ENCODE results near the gene SPSB1. TPM values are rescaled to one million over a fixed set of nuclear protein-coding genes. Genes with fewer than 3 reads are reported as not detected.
A peak's percentile ranks its signal among the peaks of the same experiment; 100 is the strongest.

The SPSB1 gene
- total and polyA plus RNA-seq, 8 donors = 2.3 to 28.7 (median 14.9) TPM

DNA sequence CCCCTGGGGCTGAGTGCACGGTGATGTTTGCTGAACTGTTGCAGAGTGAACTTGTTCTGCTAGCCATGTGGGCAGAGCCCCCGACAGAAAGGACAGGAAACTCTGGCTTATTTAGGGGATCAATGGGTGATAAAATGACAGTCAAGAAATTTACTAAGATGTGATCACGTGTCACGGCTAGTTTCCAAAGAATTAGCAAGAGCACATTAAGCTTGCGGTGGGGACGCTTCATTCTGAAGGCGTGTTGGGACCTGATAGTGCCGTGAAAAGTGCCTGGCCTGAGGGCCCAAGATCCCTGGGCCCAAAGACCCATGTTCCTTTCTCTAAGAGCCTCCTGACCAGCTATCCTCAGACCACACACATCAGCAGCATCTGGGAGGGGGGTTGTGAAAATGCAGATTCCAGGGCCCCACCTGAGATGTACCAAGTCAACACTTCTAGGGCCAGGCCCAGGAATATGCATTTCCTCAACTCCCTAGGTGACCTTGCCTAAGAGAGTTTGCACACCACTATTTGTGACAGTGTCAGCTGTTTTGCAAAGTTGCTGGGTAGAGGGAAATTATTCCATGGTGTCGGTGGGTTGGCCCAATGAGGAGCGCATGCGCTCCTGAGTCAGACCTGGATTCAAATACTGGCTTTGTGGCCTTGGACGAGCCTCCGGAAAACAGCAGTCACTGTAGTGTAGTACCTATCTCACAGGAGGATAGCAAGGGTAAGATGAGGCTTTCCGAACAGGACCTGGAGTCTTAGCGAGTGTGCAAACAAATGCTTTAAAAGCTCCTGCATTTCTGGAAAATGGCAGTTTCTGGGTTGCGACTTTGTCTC is 77.5 kb downstream of the SPSB1 start:
- 86 to 90% (median 89%) methylated on average over 16 of the region's 16 CpGs for WGBS, 5 donors
- intact Hi-C loops (cut with DNase I; ENCODE audit: low total_unique reads) = no loop called here
- peak in 1 of 2 donors; percentile 35 for DNase-seq

DNA sequence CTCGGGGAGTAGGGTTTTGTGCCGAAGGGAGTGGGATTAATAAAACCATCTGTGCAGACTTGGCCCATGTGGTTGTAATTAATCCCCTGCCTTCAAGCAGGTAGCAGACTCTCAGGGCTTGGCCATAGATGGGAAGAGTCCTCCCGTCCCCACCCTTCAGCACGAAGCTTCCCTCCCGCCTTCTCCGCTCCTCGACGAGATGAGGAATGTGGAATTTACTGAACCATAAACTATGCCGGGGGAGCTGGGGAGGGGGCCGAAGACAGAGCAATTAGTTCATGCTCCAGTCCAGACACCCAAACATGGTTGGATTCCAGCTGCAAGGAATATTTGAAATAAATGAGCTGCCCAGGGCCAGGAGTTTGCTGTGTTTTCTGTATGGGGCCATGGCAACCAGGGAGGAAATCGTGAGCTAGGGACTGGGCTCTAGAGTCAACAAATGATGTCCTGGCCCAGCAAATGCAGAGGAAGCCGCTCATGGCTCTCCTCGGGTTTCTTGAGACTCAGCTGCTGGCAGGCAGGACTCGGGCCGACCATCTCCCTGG is 78.8 kb downstream of the SPSB1 start:
- WGBS, 5 donors = 39 to 60% (median 50%) methylated on average over 15 of the region's 15 CpGs
- H3K4me1 ChIP-seq = peaks cover 37 to 69% (median 53%) of the 10 kb centered on the region in 4 donors

More for the DNA sequence above, 77.5 kb downstream of the SPSB1 start:
- no peaks in the 10 kb centered on the region for H3K27me3 ChIP-seq
- peak overlapping the region in 4 of 5 donors; percentile 77 to 89 (median 86) for H3K27ac ChIP-seq
- no peaks in the 10 kb centered on the region for H3K9me3 ChIP-seq
- peaks cover 32 to 59% (median 45%) of the 10 kb centered on the region in 4 donors for H3K4me1 ChIP-seq
- H3K36me3 ChIP-seq = peaks cover 12 to 33% (median 22%) of the 10 kb centered on the region in 4 donors
- no peak overlapping the region for H3K4me3 ChIP-seq
- TF ChIP-seq CTCF (IDR thresholded peaks at IDR 0.05) (no peak), POLR2AphosphoS5 (IDR thresholded peaks at IDR 0.05) (no peak), EP300 (IDR thresholded peaks at IDR 0.05) (no peak), POLR2A (IDR thresholded peaks at IDR 0.05) (no peak)

DNA sequence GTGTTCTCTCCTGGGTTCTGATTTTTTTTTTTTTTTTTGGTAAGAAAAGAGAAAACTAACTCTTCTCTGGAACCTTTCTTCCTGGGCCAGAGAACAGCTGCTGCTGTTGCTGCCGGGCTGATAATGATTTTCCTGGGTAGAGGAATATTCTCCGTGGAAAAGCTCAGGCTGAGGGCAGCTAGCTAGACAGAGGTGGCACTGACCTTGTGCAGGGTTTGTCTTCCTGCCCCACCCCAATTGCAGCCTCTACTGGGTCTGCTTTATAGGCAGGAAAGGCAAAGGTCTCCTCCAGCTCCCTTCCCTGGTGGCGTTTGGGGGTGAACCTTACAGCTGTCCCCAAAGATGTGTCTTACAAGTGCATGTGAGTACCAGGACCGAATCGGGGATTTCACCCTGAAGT is 79.3 kb downstream of the SPSB1 start:
- H3K27me3 ChIP-seq = no peaks in the 10 kb centered on the region
- H3K4me1 ChIP-seq = peaks cover 37 to 72% (median 55%) of the 10 kb centered on the region in 4 donors
- intact Hi-C loops (cut with DNase I; ENCODE audit: low total_unique reads) = no loop called here
- no peaks in the 10 kb centered on the region for H3K9me3 ChIP-seq
- peak overlapping the region; percentile 23 to 89 (median 84) for H3K27ac ChIP-seq
- no peak for DNase-seq
- H3K36me3 ChIP-seq = peaks cover 12 to 30% (median 22%) of the 10 kb centered on the region in 4 donors
- WGBS, 5 donors = 36 to 59% (median 39%) methylated on average over 4 to 5 of the region's 5 CpGs
- TF ChIP-seq POLR2A (IDR thresholded peaks at IDR 0.05) = no peak
- no peak overlapping the region for H3K4me3 ChIP-seq

More for the DNA sequence above, 78.8 kb downstream of the SPSB1 start:
- intact Hi-C loops (cut with DNase I; ENCODE audit: low total_unique reads) = no loop called here
- H3K9me3 ChIP-seq = no peaks in the 10 kb centered on the region
- DNase-seq = peak; percentile 38 to 94
- peak overlapping the region; percentile 42 to 89 (median 84) for H3K27ac ChIP-seq
- peak in 2 of 3 donors; percentile 44 to 69 for TF ChIP-seq POLR2AphosphoS5 (IDR thresholded peaks at IDR 0.05)
- no peak for TF ChIP-seq EP300 (IDR thresholded peaks at IDR 0.05)
- TF ChIP-seq CTCF (IDR thresholded peaks at IDR 0.05) = no peak
- no peak overlapping the region for H3K4me3 ChIP-seq
- peaks cover 12 to 33% (median 22%) of the 10 kb centered on the region in 4 donors for H3K36me3 ChIP-seq
- H3K27me3 ChIP-seq = no peaks in the 10 kb centered on the region

DNA sequence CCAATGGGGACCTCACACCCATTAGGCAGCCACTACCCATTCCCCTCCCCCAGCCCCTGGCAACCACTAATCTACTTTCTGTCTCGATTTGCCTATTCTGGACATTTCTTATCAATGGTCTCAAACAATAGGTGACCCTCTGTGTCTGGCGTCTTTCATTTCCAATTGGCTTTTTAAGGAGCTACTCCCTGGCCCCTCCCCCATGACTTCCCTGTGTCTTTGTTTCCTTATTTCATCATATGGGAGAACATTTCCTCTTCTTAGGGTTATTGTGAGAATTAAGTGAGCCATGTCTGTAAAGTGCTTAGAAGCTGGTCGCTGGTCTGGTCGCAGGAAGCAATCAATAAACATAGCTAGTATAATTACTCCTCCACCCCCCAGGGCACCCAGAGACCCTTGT is 80.9 kb downstream of the SPSB1 start:
- H3K9me3 ChIP-seq = no peaks in the 10 kb centered on the region
- peaks cover 52 to 88% (median 69%) of the 10 kb centered on the region in 4 donors for H3K4me1 ChIP-seq
- TF ChIP-seq POLR2A (IDR thresholded peaks at IDR 0.05) = no peak
- no peak for TF ChIP-seq EP300 (IDR thresholded peaks at IDR 0.05)
- TF ChIP-seq CTCF (IDR thresholded peaks at IDR 0.05) = no peak
- no peak for TF ChIP-seq POLR2AphosphoS5 (IDR thresholded peaks at IDR 0.05)
- 38 to 53% (median 45%) methylated on average over 4 of the region's 4 CpGs for WGBS, 5 donors
- H3K27me3 ChIP-seq = no peaks in the 10 kb centered on the region
- peak in 1 of 2 donors; percentile 61 for DNase-seq
- H3K36me3 ChIP-seq = peaks cover under 1 to 13% (median 6%) of the 10 kb centered on the region in 4 donors
- H3K27ac ChIP-seq = peak overlapping the region in 4 of 5 donors; percentile 77 to 89 (median 86)
- intact Hi-C loops (cut with DNase I; ENCODE audit: low total_unique reads) = no loop called here
- H3K4me3 ChIP-seq = no peak overlapping the region

All from stomach (tissue), 9 donors.